HEK293 (cell line): ENCODE measurements around the gene OCLN.

ENCODE experiments used
- GLIS2 ChIP-seq: fragments of 450-650 bp; formaldehyde crosslinking; IDR thresholded peaks from 2 replicates; pipeline ENCODE4 v1.5.1; 2016; ENCODE audit warnings: missing biosample characterization, missing genetic modification characterization
- KLF7 ChIP-seq: fragments of 450-650 bp; formaldehyde crosslinking; IDR thresholded peaks from 2 replicates; pipeline ENCODE4 v1.5.1; 2016; ENCODE audit warnings: missing biosample characterization, missing genetic modification characterization, borderline replicate concordance
- SP7 ChIP-seq: fragments of 450-650 bp; formaldehyde crosslinking; IDR thresholded peaks from 2 replicates; pipeline ENCODE4 v1.5.1; 2016; ENCODE audit warnings: missing biosample characterization, missing genetic modification characterization
- TRIM28 ChIP-seq: IDR thresholded peaks from 2 replicates; pipeline ENCODE4 v1.6.1; 2011; ENCODE audit warnings: low read length, control low read depth, borderline replicate concordance
- ZFP3 ChIP-seq: fragments of 450-650 bp; formaldehyde crosslinking; IDR thresholded peaks from 2 replicates; pipeline ENCODE4 v1.5.1; 2016; ENCODE audit warnings: low read depth, missing biosample characterization, missing genetic modification characterization
- ZIC2 ChIP-seq: fragments of 450-650 bp; formaldehyde crosslinking; IDR thresholded peaks from 2 replicates; pipeline ENCODE4 v1.5.1; 2016; ENCODE audit warnings: missing biosample characterization, missing genetic modification characterization
- ZNF157 ChIP-seq: fragments of 450-650 bp; formaldehyde crosslinking; IDR thresholded peaks from 2 replicates; pipeline ENCODE4 v1.5.1; 2016; ENCODE audit warnings: missing biosample characterization, missing genetic modification characterization
- ZNF24 ChIP-seq: fragments of 450-650 bp; formaldehyde crosslinking; IDR thresholded peaks from 2 replicates; pipeline ENCODE4 v1.5.1; 2016; ENCODE audit warnings: missing biosample characterization, missing genetic modification characterization
- ZNF311 ChIP-seq: fragments of 450-650 bp; formaldehyde crosslinking; IDR thresholded peaks from 2 replicates; pipeline ENCODE4 v1.5.1; 2017; ENCODE audit warnings: missing biosample characterization, missing genetic modification characterization, borderline replicate concordance
- ZNF324 ChIP-seq: fragments of 450-650 bp; formaldehyde crosslinking; IDR thresholded peaks from 2 replicates; pipeline ENCODE4 v1.5.1; 2016; ENCODE audit warnings: missing biosample characterization, missing genetic modification characterization
- ZNF350 ChIP-seq: fragments of 450-650 bp; formaldehyde crosslinking; IDR thresholded peaks from 2 replicates; pipeline ENCODE4 v1.5.0; 2017; ENCODE audit warnings: missing biosample characterization, mild to moderate bottlenecking, missing genetic modification characterization
- ZNF433 ChIP-seq: fragments of 450-650 bp; formaldehyde crosslinking; IDR thresholded peaks from 2 replicates; pipeline ENCODE4 v1.5.1; 2016; ENCODE audit warnings: missing biosample characterization, missing genetic modification characterization, low read depth
- ZNF521 ChIP-seq: fragments of 450-650 bp; formaldehyde crosslinking; IDR thresholded peaks from 2 replicates; pipeline ENCODE4 v1.5.1; 2017; ENCODE audit warnings: missing biosample characterization, mild to moderate bottlenecking, missing genetic modification characterization
- ZNF544 ChIP-seq: fragments of 450-650 bp; formaldehyde crosslinking; IDR thresholded peaks from 2 replicates; pipeline ENCODE4 v1.5.0; 2017; ENCODE audit warnings: missing biosample characterization, missing genetic modification characterization
- ZNF558 ChIP-seq: fragments of 450-650 bp; formaldehyde crosslinking; IDR thresholded peaks from 2 replicates; pipeline ENCODE4 v1.5.1; 2016; ENCODE audit warnings: missing biosample characterization, missing genetic modification characterization
- ZNF560 ChIP-seq: fragments of 450-650 bp; formaldehyde crosslinking; IDR thresholded peaks from 2 replicates; pipeline ENCODE4 v1.5.1; 2017; ENCODE audit warnings: missing biosample characterization, missing genetic modification characterization, borderline replicate concordance
- ZNF600 ChIP-seq: fragments of 450-650 bp; formaldehyde crosslinking; IDR thresholded peaks from 2 replicates; pipeline ENCODE4 v1.5.1; 2016; ENCODE audit warnings: missing biosample characterization, missing genetic modification characterization
- ZNF621 ChIP-seq: fragments of 450-650 bp; formaldehyde crosslinking; IDR thresholded peaks from 2 replicates; pipeline ENCODE4 v1.5.1; 2017; ENCODE audit warnings: missing biosample characterization, missing genetic modification characterization
- ZNF623 ChIP-seq: fragments of 450-650 bp; formaldehyde crosslinking; IDR thresholded peaks from 2 replicates; pipeline ENCODE4 v1.5.1; 2016; ENCODE audit warnings: missing biosample characterization, missing genetic modification characterization
- ZNF654 ChIP-seq: fragments of 450-650 bp; formaldehyde crosslinking; IDR thresholded peaks from 2 replicates; pipeline ENCODE4 v1.5.1; 2016; ENCODE audit warnings: low read depth, missing biosample characterization, missing genetic modification characterization
- ZNF658 ChIP-seq: fragments of 450-650 bp; formaldehyde crosslinking; IDR thresholded peaks from 2 replicates; pipeline ENCODE4; 2016; ENCODE audit warnings: missing biosample characterization, missing genetic modification characterization
- ZNF830 ChIP-seq: fragments of 450-650 bp; IDR thresholded peaks from 2 replicates; pipeline ENCODE4 v1.5.0; 2018; ENCODE audit warnings: missing biosample characterization, missing genetic modification characterization, low read depth, mild to moderate bottlenecking, moderate library complexity
- ZSCAN16 ChIP-seq: fragments of 450-650 bp; formaldehyde crosslinking; IDR thresholded peaks from 2 replicates; pipeline ENCODE4 v1.5.1; 2016; ENCODE audit warnings: missing biosample characterization, missing genetic modification characterization
- TF ChIP-seq, protein P1 (sequence below): fragments of 450-650 bp; formaldehyde crosslinking; IDR thresholded peaks from 2 replicates; pipeline ENCODE4 v1.5.1; 2016; ENCODE audit warnings: missing biosample characterization, missing genetic modification characterization
- TF ChIP-seq, protein P2 (sequence below): fragments of 450-650 bp; formaldehyde crosslinking; IDR thresholded peaks from 2 replicates; pipeline ENCODE4 v1.5.1; 2016; ENCODE audit warnings: missing biosample characterization, missing genetic modification characterization
- TF ChIP-seq, protein P3 (sequence below): fragments of 450-650 bp; formaldehyde crosslinking; IDR thresholded peaks from 2 replicates; pipeline ENCODE4 v1.5.1; 2017; ENCODE audit warnings: missing biosample characterization, missing genetic modification characterization
- TF ChIP-seq, protein P4 (sequence below): fragments of 450-650 bp; formaldehyde crosslinking; IDR thresholded peaks from 2 replicates; pipeline ENCODE4 v1.5.1; 2016; ENCODE audit warnings: missing biosample characterization, missing genetic modification characterization
- TF ChIP-seq, protein P5 (sequence below): fragments of 450-650 bp; formaldehyde crosslinking; IDR thresholded peaks from 2 replicates; pipeline ENCODE4 v1.5.1; 2017; ENCODE audit warnings: missing biosample characterization, missing genetic modification characterization
- TF ChIP-seq, protein P6 (sequence below): fragments of 450-650 bp; IDR thresholded peaks from 2 replicates; pipeline ENCODE4 v1.5.1; 2018; ENCODE audit warnings: missing biosample characterization, mild to moderate bottlenecking, missing genetic modification characterization

OCLN gene

DNA sequence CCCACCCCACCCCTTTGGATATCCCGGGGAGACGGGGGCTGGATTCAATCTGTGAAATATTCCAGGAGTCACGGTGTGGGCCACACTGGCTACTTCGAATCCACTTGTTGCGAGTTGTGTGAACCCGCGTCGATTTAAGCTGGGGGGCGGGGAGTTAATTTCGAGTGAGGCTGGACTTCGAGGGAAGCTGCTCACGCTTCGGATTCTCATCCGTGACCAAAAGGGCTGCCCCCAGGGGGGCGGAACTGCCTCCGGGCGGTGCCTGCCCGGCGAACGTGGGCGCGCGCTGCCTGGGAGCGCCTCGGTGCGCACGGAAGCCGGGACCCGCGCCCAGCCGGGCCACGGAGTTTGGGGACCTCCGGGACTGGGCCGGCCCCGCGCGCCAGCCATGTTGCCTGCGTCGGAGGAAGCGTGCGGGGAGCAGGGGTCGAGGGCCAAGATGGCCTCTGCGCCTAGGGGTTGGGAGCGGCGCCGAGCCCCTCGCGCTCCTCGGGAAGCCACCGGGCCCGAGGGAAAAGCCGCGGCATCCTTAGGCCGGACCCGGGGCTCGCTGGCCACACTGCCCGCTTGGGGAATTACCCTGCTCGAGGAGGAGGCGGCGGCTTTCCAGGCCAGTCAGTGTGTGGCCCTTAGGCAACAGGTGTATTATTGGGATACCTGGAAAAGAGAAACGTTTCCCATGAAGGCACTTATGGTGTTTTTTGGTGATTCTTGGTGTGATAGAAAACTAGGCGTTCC lies 975 bp downstream of the OCLN start (continued):
- TF ChIP-seq, protein P1, sequence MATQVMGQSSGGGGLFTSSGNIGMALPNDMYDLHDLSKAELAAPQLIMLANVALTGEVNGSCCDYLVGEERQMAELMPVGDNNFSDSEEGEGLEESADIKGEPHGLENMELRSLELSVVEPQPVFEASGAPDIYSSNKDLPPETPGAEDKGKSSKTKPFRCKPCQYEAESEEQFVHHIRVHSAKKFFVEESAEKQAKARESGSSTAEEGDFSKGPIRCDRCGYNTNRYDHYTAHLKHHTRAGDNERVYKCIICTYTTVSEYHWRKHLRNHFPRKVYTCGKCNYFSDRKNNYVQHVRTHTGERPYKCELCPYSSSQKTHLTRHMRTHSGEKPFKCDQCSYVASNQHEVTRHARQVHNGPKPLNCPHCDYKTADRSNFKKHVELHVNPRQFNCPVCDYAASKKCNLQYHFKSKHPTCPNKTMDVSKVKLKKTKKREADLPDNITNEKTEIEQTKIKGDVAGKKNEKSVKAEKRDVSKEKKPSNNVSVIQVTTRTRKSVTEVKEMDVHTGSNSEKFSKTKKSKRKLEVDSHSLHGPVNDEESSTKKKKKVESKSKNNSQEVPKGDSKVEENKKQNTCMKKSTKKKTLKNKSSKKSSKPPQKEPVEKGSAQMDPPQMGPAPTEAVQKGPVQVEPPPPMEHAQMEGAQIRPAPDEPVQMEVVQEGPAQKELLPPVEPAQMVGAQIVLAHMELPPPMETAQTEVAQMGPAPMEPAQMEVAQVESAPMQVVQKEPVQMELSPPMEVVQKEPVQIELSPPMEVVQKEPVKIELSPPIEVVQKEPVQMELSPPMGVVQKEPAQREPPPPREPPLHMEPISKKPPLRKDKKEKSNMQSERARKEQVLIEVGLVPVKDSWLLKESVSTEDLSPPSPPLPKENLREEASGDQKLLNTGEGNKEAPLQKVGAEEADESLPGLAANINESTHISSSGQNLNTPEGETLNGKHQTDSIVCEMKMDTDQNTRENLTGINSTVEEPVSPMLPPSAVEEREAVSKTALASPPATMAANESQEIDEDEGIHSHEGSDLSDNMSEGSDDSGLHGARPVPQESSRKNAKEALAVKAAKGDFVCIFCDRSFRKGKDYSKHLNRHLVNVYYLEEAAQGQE (tag by site-specific recombination): no peak; the same call in 1 of the 2 replicates
- TF ChIP-seq ZNF658 (no peak), ZNF560 (no peak), ZNF600 (tag by site-specific recombination) (no peak), SP7 (no peak), ZNF623 (no peak), ZNF157 (tag by site-specific recombination) (no peak), TRIM28 (no peak), ZNF521 (tag by site-specific recombination) (no peak), ZNF24 (tag by site-specific recombination) (no peak), ZNF350 (tag by site-specific recombination) (no peak), ZNF433 (tag by site-specific recombination) (no peak), ZSCAN16 (tag by site-specific recombination) (no peak), ZNF621 (no peak), ZFP3 (tag by site-specific recombination) (no peak), ZNF311 (tag by site-specific recombination) (no peak), KLF7 (tag by site-specific recombination) (no peak), ZIC2 (tag by site-specific recombination) (no peak), ZNF324 (tag by site-specific recombination) (no peak), GLIS2 (peak; percentile 53; the same call in 1 of the 2 replicates), ZNF544 (tag by site-specific recombination) (no peak), ZNF830 (tag by site-specific recombination) (no peak), ZNF654 (tag by site-specific recombination) (no peak), ZNF558 (tag by site-specific recombination) (0 out of 2 replicates have a peak, but pooled peaks have one; percentile 7)
- TF ChIP-seq, protein P2, sequence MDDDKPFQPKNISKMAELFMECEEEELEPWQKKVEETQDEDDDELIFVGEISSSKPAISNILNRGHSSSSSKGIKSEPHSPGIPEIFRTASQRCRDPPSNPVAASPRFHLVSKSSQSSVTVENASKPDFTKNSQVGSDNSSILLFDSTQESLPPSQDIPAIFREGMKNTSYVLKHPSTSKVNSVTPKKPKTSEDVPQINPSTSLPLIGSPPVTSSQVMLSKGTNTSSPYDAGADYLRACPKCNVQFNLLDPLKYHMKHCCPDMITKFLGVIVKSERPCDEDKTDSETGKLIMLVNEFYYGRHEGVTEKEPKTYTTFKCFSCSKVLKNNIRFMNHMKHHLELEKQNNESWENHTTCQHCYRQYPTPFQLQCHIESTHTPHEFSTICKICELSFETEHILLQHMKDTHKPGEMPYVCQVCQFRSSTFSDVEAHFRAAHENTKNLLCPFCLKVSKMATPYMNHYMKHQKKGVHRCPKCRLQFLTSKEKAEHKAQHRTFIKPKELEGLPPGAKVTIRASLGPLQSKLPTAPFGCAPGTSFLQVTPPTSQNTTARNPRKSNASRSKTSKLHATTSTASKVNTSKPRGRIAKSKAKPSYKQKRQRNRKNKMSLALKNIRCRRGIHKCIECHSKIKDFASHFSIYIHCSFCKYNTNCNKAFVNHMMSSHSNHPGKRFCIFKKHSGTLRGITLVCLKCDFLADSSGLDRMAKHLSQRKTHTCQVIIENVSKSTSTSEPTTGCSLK (tag by site-specific recombination): no peak
- TF ChIP-seq, protein P3, sequence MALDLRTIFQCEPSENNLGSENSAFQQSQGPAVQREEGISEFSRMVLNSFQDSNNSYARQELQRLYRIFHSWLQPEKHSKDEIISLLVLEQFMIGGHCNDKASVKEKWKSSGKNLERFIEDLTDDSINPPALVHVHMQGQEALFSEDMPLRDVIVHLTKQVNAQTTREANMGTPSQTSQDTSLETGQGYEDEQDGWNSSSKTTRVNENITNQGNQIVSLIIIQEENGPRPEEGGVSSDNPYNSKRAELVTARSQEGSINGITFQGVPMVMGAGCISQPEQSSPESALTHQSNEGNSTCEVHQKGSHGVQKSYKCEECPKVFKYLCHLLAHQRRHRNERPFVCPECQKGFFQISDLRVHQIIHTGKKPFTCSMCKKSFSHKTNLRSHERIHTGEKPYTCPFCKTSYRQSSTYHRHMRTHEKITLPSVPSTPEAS: 0 out of 2 replicates have a peak, but pooled peaks have one; percentile 7
- TF ChIP-seq, protein P4, sequence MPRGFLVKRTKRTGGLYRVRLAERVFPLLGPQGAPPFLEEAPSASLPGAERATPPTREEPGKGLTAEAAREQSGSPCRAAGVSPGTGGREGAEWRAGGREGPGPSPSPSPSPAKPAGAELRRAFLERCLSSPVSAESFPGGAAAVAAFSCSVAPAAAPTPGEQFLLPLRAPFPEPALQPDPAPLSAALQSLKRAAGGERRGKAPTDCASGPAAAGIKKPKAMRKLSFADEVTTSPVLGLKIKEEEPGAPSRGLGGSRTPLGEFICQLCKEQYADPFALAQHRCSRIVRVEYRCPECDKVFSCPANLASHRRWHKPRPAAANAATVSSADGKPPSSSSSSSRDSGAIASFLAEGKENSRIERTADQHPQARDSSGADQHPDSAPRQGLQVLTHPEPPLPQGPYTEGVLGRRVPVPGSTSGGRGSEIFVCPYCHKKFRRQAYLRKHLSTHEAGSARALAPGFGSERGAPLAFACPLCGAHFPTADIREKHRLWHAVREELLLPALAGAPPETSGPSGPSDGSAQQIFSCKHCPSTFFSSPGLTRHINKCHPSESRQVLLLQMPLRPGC: no peak
- TF ChIP-seq, protein P5, sequence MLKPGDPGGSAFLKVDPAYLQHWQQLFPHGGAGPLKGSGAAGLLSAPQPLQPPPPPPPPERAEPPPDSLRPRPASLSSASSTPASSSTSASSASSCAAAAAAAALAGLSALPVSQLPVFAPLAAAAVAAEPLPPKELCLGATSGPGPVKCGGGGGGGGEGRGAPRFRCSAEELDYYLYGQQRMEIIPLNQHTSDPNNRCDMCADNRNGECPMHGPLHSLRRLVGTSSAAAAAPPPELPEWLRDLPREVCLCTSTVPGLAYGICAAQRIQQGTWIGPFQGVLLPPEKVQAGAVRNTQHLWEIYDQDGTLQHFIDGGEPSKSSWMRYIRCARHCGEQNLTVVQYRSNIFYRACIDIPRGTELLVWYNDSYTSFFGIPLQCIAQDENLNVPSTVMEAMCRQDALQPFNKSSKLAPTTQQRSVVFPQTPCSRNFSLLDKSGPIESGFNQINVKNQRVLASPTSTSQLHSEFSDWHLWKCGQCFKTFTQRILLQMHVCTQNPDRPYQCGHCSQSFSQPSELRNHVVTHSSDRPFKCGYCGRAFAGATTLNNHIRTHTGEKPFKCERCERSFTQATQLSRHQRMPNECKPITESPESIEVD (tag by site-specific recombination): no peak; the same call in 1 of the 2 replicates
- TF ChIP-seq, protein P6, sequence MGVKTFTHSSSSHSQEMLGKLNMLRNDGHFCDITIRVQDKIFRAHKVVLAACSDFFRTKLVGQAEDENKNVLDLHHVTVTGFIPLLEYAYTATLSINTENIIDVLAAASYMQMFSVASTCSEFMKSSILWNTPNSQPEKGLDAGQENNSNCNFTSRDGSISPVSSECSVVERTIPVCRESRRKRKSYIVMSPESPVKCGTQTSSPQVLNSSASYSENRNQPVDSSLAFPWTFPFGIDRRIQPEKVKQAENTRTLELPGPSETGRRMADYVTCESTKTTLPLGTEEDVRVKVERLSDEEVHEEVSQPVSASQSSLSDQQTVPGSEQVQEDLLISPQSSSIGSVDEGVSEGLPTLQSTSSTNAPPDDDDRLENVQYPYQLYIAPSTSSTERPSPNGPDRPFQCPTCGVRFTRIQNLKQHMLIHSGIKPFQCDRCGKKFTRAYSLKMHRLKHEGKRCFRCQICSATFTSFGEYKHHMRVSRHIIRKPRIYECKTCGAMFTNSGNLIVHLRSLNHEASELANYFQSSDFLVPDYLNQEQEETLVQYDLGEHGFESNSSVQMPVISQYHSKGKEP (tag by site-specific recombination): no peak; the same call in 1 of the 2 replicates
